KMS-11 (cell line): ENCODE results near the gene MYO18B.

Experiments
- H2AFZ ChIP-seq: fragments of 200-600 bp; sonication (generic); 2 replicates; pipeline ENCODE4 v1.6.1; 2016; ENCODE audit warnings: antibody characterized with exemption, mixed run types, low read depth
- H3K27ac ChIP-seq: fragments of 200-600 bp; sonication (generic); 2 replicates; pipeline ENCODE4 v1.6.1; 2016; ENCODE audit warnings: mild to moderate bottlenecking, mixed run types
- H3K27me3 ChIP-seq: fragments of 200-600 bp; sonication (generic); 2 replicates; pipeline ENCODE4 v1.6.1; 2017; ENCODE audit warnings: mild to moderate bottlenecking, low read depth, mixed run types, moderate library complexity; ENCODE audit not compliant: insufficient read depth
- H3K36me3 ChIP-seq: fragments of 200-600 bp; sonication (generic); 2 replicates; pipeline ENCODE4 v1.6.1; 2017; ENCODE audit warnings: mild to moderate bottlenecking, mixed run types; ENCODE audit not compliant: insufficient read depth
- H3K4me1 ChIP-seq: fragments of 200-600 bp; sonication (generic); 2 replicates; pipeline ENCODE4 v1.6.1; 2016; ENCODE audit warnings: mild to moderate bottlenecking, low read depth, mixed run types; ENCODE audit not compliant: poor library complexity, severe bottlenecking
- H3K4me2 ChIP-seq: fragments of 200-600 bp; sonication (generic); 2 replicates; pipeline ENCODE4 v1.7.0; 2016; ENCODE audit warnings: mild to moderate bottlenecking, mixed run types
- H3K4me3 ChIP-seq: fragments of 200-600 bp; sonication (generic); IDR thresholded peaks from 2 replicates; pipeline ENCODE4 v1.6.1; 2017; ENCODE audit warnings: low read depth, low read length, mixed read lengths; ENCODE audit not compliant: insufficient read depth
- H3K79me2 ChIP-seq: fragments of 200-600 bp; sonication (generic); 2 replicates; pipeline ENCODE4 v1.6.1; 2016; ENCODE audit warnings: low read depth, mixed run types; ENCODE audit not compliant: insufficient read depth
- H3K9ac ChIP-seq: fragments of 200-600 bp; sonication (generic); 2 replicates; pipeline ENCODE4 v1.6.1; 2016; ENCODE audit warnings: mild to moderate bottlenecking, mixed run types
- H4K20me1 ChIP-seq: fragments of 200-600 bp; sonication (generic); 2 replicates; pipeline ENCODE4 v1.6.1; 2016; ENCODE audit warnings: mild to moderate bottlenecking, mixed run types; ENCODE audit not compliant: insufficient read depth
- TF ChIP-seq, protein P1 (sequence below): fragments of 200-600 bp; sonication (generic); conservative IDR thresholded peaks from 2 replicates; pipeline ENCODE4 v1.6.1; 2017; ENCODE audit warnings: low read depth, mild to moderate bottlenecking, antibody characterized with exemption, low read length, moderate library complexity, mixed read lengths

Gene MYO18B

DNA sequence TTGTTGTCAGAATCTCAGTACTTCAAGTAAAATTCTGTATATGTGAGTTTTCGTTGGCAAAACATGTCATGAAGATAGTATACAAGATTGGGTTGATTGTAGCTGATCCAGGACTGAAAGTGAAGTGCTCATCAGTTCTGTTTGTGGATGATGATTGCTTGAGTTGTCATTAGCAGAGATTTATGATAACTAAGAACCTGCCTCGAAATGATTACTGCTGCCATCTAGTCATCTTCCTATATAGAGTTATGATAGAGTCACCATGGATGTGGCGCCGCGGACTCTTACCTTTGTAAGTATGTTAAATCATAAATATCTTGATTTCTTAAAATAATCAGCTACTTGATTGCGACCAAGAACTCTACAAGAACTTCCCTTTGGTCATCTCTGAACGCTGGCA lies 27.9 kb upstream of the MYO18B start:
- no peaks in the 10 kb centered on the region for H3K4me1 ChIP-seq
- no peak overlapping the region for H3K4me3 ChIP-seq
- TF ChIP-seq, protein P1, sequence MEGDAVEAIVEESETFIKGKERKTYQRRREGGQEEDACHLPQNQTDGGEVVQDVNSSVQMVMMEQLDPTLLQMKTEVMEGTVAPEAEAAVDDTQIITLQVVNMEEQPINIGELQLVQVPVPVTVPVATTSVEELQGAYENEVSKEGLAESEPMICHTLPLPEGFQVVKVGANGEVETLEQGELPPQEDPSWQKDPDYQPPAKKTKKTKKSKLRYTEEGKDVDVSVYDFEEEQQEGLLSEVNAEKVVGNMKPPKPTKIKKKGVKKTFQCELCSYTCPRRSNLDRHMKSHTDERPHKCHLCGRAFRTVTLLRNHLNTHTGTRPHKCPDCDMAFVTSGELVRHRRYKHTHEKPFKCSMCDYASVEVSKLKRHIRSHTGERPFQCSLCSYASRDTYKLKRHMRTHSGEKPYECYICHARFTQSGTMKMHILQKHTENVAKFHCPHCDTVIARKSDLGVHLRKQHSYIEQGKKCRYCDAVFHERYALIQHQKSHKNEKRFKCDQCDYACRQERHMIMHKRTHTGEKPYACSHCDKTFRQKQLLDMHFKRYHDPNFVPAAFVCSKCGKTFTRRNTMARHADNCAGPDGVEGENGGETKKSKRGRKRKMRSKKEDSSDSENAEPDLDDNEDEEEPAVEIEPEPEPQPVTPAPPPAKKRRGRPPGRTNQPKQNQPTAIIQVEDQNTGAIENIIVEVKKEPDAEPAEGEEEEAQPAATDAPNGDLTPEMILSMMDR = no peak
- H3K79me2 ChIP-seq = no peaks in the 10 kb centered on the region
- no peak overlapping the region for H3K27ac ChIP-seq
- H4K20me1 ChIP-seq = no peaks in the 10 kb centered on the region
- no peaks in the 10 kb centered on the region for H3K36me3 ChIP-seq
- no peak overlapping the region for H3K9ac ChIP-seq
- no peaks in the 10 kb centered on the region for H3K27me3 ChIP-seq
- no peak overlapping the region for H3K4me2 ChIP-seq
- no peak overlapping the region for H2AFZ ChIP-seq

DNA sequence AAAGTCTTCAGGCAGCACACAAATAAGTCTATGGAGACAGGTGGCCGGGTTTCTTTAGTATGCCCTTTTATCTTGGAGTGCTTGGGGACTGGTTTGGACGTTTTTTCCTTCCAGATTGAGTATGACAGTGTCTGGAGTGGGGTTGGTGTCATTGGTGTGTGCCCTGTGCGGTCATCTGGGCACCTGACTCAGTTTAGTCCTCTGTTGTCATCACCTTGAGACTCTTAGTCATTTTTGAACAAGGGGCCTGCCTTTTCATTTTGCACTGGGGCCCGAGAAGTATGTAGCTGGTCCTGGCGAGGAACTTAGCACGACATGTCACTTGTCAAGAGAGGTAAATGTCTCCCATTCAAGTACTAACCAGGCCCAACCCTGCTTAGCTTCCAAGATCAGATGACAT lies 27.2 kb upstream of the MYO18B start:
- Histone ChIP-seq H3K36me3 (no peaks in the 10 kb centered on the region), H3K27ac (no peak overlapping the region), H3K79me2 (no peaks in the 10 kb centered on the region), H3K27me3 (no peaks in the 10 kb centered on the region), H4K20me1 (no peaks in the 10 kb centered on the region), H3K4me1 (no peaks in the 10 kb centered on the region), H3K4me3 (no peak overlapping the region), H3K4me2 (no peak overlapping the region), H2AFZ (no peak overlapping the region), H3K9ac (no peak overlapping the region)
- TF ChIP-seq, protein P1 = no peak

DNA sequence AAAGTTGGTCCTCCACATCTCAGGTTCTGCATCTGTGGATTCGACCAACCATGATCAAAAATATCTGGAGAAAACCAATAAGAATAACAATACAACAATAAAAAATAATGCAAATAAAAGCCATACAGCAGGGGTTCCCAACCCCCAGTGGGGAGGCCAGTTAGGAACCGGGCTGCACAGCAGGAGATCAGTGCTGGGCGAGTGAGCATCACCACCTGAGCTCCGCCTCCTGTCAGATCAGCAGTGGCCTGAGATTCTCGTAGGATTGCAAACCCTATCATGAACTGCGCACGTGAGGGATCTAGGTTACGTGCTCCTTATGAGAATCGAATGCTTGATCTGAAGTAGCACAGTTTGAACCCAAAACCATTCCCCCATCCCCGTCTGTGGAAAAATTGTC lies 25.4 kb upstream of the MYO18B start:
- Histone ChIP-seq H3K36me3 (no peaks in the 10 kb centered on the region), H4K20me1 (no peaks in the 10 kb centered on the region), H3K4me2 (no peak overlapping the region), H3K4me1 (no peaks in the 10 kb centered on the region), H3K79me2 (no peaks in the 10 kb centered on the region), H3K4me3 (no peak overlapping the region), H3K9ac (no peak overlapping the region), H3K27ac (no peak overlapping the region), H2AFZ (no peak overlapping the region), H3K27me3 (no peaks in the 10 kb centered on the region)
- TF ChIP-seq, protein P1 = no peak

DNA sequence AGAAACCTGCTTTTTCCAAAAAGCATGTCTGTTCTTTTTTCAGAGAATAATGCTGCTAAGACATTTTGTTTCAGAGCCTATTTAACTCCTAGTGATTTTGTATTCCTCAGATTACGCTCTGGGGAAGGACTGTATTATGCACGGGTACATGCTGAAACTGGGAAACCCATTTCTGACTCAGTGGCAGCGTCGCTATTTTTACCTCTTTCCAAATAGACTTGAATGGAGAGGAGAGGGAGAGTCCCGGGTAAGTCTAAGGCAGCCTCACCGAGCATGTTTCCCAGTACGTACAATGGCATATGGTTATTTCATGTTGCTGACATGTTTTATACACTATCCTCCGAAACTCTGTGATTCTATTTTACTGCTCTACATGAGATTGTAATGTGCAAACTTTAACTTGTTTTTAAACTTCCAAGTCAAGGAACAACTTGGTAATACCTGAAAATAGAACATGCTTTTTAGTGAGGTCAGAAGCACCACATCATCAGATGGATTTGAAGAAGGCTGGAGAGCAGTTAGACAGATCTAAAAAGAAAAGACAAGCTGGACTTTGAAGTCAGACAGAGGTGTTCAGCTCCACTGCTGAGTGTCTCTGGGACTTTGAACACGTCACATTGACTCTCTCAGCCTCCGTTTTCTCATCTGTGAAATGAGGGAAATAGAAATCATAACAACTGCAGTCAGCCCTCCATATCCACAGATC lies 23.7 kb upstream of the MYO18B start:
- no peak overlapping the region for H3K4me3 ChIP-seq

More for the DNA sequence above, 23.7 kb upstream of the MYO18B start:
- H4K20me1 ChIP-seq = no peaks in the 10 kb centered on the region
- no peaks in the 10 kb centered on the region for H3K27me3 ChIP-seq
- H3K9ac ChIP-seq = no peak overlapping the region
- H3K36me3 ChIP-seq = no peaks in the 10 kb centered on the region
- no peak overlapping the region for H2AFZ ChIP-seq
- no peaks in the 10 kb centered on the region for H3K4me1 ChIP-seq
- no peak overlapping the region for H3K4me2 ChIP-seq
- no peak overlapping the region for H3K27ac ChIP-seq
- TF ChIP-seq, protein P1 = no peak
- no peaks in the 10 kb centered on the region for H3K79me2 ChIP-seq
